NCI-H526 treated with DMSO at 0.1 percent for 48 hours (cell line): ENCODE data around the gene SLC22A16.
"Not testable (repeated sequence)": the region's sequence is repeated elsewhere in the genome, so short reads cannot be mapped to it uniquely, and the experiment has no call there.

Experiments used
- DNase-seq: peaks from one replicate; lab custom pipeline; 2025; lab: John Stamatoyannopoulos, UW

Gene SLC22A16

GRCh38 chr6:110490110-110490509 is 13.7 kb upstream of the SLC22A16 start:
- no peak for DNase-seq

GRCh38 chr6:110488606-110489190 is 12.3 kb upstream of the SLC22A16 start:
- DNase-seq: no peak

- DNase-seq: not testable (repeated sequence)
Observed at GRCh38 chr6:110487968-110488381, 11.6 kb upstream of the SLC22A16 start.

DNA sequence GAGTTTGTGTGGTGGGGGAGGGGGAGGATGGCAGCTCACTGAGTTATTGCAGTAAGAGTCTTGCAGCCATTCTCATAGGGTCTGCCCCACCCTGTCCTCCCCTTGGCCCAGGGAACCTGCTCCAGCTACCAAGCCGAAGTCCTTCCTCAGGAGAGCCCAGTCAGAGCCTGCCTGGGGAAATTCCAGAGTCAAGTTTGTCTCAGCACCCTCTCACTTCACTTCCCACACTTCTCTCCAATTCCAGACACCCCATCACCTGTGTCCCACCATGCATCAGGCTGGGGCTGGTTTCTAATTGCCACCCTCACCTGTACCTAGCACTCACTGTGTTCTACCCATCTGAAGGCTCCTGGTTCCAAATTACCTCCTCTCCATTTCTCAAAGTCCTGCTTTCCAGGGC is 10.3 kb upstream of the SLC22A16 start:
- no peak for DNase-seq

DNA sequence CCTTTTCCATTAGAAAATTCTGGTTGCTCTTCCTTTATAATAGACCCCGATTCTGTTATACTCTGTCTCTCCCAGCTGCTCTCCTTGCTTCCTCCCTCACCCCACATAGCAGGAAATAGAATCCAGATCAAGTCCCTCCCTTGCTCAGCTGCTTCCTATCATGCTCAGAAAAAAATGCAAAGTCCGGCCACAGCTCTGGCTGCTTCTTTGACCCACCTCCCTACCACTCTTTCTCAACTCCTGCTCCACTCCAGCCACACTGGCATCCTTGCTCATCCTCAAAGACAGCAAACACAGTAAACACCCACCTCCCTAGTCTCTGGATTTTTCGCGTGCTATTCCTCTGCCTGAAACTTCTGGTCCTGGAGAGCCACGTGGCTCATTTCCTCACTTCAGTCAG is 9.1 kb upstream of the SLC22A16 start:
- DNase-seq: no peak

- DNase-seq: no peak
Observed at GRCh38 chr6:110484321-110484720, 7.9 kb upstream of the SLC22A16 start.

DNA sequence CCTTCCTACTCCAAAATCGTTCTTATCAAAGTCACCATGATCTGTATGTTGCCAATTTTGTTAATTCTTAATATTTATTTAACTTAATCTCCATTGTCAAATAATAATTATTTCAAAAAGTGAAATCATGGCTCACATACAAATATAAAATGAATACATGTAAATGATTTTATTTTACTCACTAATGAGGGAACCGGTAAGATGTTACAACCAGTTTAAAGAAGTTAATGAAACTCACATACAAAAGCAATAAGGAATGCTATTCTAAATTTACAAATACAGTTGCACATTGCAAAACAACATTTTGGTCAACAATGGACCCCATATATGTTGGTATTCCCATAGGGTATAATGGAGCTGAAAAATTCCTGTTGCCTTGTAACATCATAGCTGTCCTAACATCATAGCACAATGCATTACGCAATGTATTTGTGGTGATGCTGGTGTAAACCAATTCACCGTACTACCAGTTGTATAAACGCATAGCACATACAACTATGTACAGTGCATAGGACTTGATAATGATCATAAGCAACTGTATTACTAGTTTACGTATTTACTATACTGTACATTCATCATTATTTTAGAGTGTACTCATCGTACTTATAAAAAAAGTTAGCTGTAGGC is 6.5 kb upstream of the SLC22A16 start:
- DNase-seq: no peak

DNA sequence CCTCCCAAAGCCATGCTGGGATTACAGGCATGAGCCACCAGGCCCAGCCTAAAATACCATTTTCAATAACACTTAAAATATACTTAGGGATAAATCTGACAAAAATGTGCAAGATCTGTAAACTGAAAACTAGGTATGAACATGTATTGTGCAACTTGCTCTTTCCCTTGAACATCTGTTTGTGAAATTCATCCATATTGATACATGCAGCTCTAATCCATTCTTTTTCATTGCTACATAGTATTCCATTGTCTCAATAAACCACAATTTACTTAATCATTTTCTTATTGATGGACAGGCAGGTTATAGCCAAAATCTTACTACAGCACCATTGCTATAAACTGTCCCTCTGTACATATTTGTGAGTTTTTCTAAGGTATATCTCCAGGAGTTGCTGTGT is 4.7 kb upstream of the SLC22A16 start:
- no peak for DNase-seq

GRCh38 chr6:110475066-110475653 is 1.3 kb downstream of the SLC22A16 start:
- DNase-seq: no peak

DNA sequence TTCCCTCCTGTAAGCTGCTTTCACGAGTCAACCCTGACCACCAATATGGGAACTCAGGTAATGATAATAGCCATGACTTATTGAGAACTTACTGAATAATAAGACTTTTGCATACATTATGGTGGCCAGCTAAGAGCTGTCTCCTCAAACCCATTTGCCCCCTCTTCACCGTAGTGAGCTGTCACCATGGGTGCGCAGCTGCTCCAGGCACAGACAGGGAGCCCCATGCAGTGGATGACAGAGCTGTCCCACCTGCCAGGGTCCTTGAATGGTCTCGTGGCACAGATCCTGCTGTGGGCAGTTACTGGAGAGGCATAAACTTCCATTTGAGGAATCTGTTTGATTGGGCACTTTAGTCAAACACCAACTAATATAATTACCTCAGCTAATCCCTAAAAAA is 1.9 kb downstream of the SLC22A16 start:
- DNase-seq: no peak

DNA sequence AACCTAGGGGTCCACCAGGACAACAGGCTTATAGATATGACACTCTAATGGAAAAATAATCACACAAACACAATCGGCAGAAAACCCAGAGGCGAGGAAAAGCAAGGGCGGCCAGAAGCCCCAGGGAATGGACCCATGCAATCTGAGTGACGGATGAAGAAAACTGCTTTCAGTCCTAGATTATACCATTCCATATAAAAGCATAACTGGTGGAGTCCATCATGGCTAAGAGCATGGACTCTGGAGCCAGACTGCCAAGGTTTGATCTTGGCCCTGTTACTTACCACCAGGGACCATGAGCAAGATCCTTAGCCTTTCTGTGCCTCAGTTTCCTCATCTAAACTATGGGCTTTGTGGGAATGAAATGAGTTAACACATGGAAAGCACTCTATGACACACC is 3.7 kb downstream of the SLC22A16 start:
- DNase-seq: no peak

DNA sequence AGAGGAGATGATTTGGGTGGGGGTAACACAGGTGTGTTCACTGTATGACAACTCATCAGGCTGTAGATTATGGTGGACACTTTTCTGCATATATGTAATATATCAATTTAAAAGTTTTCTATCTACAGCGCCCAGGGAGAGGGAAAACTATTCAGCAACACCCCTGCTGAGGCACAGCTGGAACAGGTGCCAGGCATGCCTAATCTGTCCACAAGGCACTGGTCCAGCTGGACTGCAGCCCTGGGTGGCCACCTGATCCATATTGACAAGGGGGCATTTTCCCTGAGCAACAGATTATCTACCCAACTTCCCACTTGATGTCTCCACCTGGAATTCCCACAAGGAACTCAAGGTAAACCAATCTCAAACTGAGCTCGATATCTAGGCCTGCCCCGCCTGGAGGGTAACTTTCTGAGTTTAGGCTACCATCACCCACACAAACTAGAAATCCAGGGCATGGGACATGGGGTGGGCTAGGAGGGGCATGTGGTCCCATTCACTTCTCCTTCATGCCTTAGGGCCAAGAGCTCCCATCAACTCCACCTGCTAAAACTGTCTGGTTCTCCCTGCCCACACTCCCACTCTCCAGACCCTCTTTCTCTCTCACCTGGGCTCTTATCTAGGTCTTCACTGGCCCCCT is 4.6 kb downstream of the SLC22A16 start:
- no peak for DNase-seq

- DNase-seq: no peak
Observed at GRCh38 chr6:110468731-110469130, 7.7 kb downstream of the SLC22A16 start.

DNA sequence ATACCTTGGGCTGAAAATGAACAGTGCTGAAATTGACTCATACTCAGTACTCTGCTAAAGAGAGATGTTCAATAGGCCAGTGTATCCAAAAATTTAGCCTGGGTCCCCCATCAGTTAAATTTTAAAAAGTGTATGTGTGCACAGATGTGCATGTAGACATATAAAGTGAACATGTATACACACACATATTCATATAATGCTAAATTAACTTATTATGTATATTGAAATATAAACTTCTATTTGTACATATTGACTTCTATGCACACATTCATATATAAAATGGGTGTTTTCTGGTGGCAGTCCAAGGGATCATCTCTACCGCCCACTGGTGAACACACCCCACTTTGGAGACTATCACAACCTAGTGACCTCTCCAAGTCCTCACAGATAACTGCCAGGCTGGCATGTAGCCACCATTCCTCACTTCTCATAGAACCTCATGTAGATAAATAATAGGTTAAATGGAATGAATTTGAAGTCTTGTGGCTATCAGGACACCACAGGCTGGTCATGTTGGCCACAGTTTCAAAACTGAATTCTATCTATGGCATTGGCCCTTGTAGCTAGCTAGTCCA is 8.8 kb downstream of the SLC22A16 start:
- no peak for DNase-seq

GRCh38 chr6:110462884-110463481 is 13.4 kb downstream of the SLC22A16 start:
- DNase-seq: no peak

DNA sequence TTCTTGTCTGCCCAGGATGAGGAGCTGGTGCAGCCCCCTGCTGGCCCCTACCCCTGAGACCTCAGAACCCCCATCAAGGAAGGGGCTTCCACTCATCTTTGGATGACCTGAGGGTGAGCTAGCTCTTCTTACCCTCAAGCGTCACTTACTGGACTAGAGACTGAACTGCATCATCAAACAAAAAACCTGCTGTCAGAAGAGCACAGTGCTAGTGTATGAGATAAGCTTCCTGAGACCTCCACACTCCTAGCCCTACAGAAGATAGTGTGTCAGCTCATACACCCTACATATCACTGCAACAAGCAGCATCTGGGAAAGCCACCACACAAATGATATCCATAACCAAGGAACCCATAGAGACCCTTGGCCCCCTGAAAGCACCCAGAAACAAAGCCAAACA is 15.0 kb downstream of the SLC22A16 start:
- no peak for DNase-seq

GRCh38 chr6:110459137-110459536 is 17.3 kb downstream of the SLC22A16 start:
- DNase-seq: no peak

GRCh38 chr6:110458476-110458875 is 17.9 kb downstream of the SLC22A16 start:
- no peak for DNase-seq

DNA sequence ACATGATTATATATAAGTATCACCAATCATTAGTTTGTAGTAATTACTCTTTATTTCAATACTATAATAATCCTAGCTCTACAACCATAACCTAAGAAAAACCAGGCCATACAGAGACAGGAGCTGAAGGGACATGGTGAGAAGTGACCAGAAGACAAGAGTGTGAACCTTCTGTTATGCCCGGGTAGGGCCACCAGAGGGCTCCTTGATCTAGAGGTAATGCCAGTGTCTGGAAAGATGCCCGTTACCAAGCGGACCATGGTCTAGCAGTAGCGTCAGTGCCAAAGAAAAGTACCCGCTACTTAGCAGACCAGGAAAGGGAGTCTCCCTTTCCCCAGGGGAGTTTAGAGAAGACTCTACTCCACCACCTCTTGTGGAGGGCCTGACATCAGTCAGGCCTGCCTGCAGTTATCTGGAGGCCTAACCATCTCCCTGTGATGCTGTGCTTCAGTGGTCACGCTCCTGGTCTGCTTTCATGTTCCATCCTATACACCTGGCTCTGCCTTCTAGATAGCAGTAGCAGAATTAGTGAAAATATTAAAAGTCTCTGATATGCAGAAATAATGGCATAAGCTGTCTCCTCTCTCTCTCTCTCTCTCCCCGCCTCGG is 18.7 kb downstream of the SLC22A16 start:
- DNase-seq: not testable (repeated sequence)

GRCh38 chr6:110456694-110457093 is 19.7 kb downstream of the SLC22A16 start:
- no peak for DNase-seq

- no peak for DNase-seq
Observed at GRCh38 chr6:110449541-110449895, 26.9 kb downstream of the SLC22A16 start.

- DNase-seq: no peak
Observed at GRCh38 chr6:110448846-110449540, 27.4 kb downstream of the SLC22A16 start.
